Common myeloid progenitor, CD34-positive (primary cell): ENCODE data around the gene MFF.
A peak's percentile ranks its signal among the peaks of the same experiment; 100 is the strongest.

Source experiments
- CTCF ChIA-PET: fragments of 350-600 bp; sonication (Branson Sonifier 250); formaldehyde crosslinking; loops from one replicate; lab custom pipeline; 2021; ENCODE audit warnings: antibody characterized with exemption; lab: Charles Lee
- POLR2A ChIA-PET: fragments of 350-600 bp; sonication (Branson Sonifier 250); formaldehyde crosslinking; loops from one replicate; lab custom pipeline; 2021; ENCODE audit warnings: antibody characterized with exemption; lab: Charles Lee
- DNase-seq, 3 donors: peaks; one replicate each; pipeline versions ENCODE4 v3.0.0 to v3.0.0-alpha.2; 2013
- H3K27ac ChIP-seq, 2 experiments: 1 replicate in 1 of 2; 2 replicates in 1 of 2; pipeline ENCODE4 v1.7.0; 2013; ENCODE audit warnings: inconsistent platforms in 2 of 2, low read length in 2 of 2, mild to moderate bottlenecking in 2 of 2, low read depth in 1 of 2, moderate library complexity in 1 of 2; ENCODE audit not compliant: severe bottlenecking in 2 of 2, insufficient read depth in 1 of 2, poor library complexity in 1 of 2
- H3K27me3 ChIP-seq, 5 experiments: replicated peaks in 2 of 5; 1 replicate in 3 of 5; 2 replicates in 2 of 5; pipeline versions ENCODE4 v1.6.1 to v1.7.0; 2013; ENCODE audit warnings: low read length in 4 of 5, mild to moderate bottlenecking in 2 of 5, moderate library complexity in 2 of 5, inconsistent platforms in 1 of 5; ENCODE audit not compliant: insufficient read depth in 5 of 5, control insufficient read depth in 4 of 5
- H3K36me3 ChIP-seq, 4 experiments: 1 replicate in 2 of 4; 2 replicates in 2 of 4; pipeline versions ENCODE4 v1.6.1 to v1.7.0; 2013; ENCODE audit warnings: low read length in 3 of 4, control low read depth in 1 of 4, mild to moderate bottlenecking in 1 of 4; ENCODE audit not compliant: control insufficient read depth in 4 of 4, insufficient read depth in 4 of 4
- H3K4me1 ChIP-seq, 4 experiments: 1 replicate in 3 of 4; 2 replicates in 1 of 4; pipeline versions ENCODE4 v1.6.1 to v1.7.1; 2013; ENCODE audit warnings: low read length in 3 of 4, mild to moderate bottlenecking in 3 of 4, control low read depth in 1 of 4, inconsistent platforms in 1 of 4, moderate library complexity in 1 of 4; ENCODE audit not compliant: control insufficient read depth in 4 of 4, insufficient read depth in 4 of 4; ENCODE audit errors: control extremely low read depth in 1 of 4
- H3K4me3 ChIP-seq, 7 experiments: 1 replicate in 4 of 7; 2 replicates in 3 of 7; pipeline versions ENCODE4 v1.5.1 to v1.7.0; 2013; ENCODE audit warnings: mild to moderate bottlenecking in 7 of 7, low read length in 6 of 7, moderate library complexity in 6 of 7, inconsistent platforms in 2 of 7, low read depth in 2 of 7, control low read depth in 1 of 7; ENCODE audit not compliant: insufficient read depth in 4 of 7, control insufficient read depth in 1 of 7; ENCODE audit errors: extremely low read depth in 1 of 7
- H3K9me3 ChIP-seq, 5 experiments: 1 replicate in 4 of 5; 2 replicates in 1 of 5; pipeline versions ENCODE4 v1.6.1 to v1.7.1; 2013; ENCODE audit warnings: low read length in 4 of 5, mild to moderate bottlenecking in 2 of 5, inconsistent platforms in 1 of 5, low read depth in 1 of 5, moderate library complexity in 1 of 5; ENCODE audit not compliant: control insufficient read depth in 4 of 5, insufficient read depth in 2 of 5; ENCODE audit errors: control extremely low read depth in 1 of 5
- WGBS: methylation state at CpG from one replicate; pipeline ENCODE4 v1.1.5; 2013; ENCODE audit not compliant: insufficient coverage; 5-methylcytosine and 5-hydroxymethylcytosine counted together

Gene MFF

DNA sequence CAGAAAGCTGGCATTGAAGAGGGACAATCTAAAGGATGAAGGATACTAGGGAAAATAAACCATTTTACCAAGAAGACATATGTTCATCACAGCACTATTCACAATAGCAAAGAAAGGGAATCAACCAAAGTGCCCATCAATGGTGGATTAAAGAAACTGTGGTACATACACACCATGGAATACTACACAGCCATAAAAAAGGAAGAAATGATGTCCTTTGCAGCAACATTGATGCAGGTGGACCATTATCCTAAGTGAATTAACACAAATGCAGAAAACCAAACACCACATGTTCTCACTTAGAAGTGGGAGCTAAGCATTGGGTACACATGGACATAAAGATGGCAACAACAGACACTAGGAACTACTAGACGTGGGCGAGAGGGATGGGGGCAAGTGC lies 7.2 kb upstream of the MFF start:
- Histone ChIP-seq H3K4me1 (no peaks in the 10 kb centered on the region), H3K27ac (no peak overlapping the region), H3K36me3 (no peaks in the 10 kb centered on the region), H3K4me3 (no peak overlapping the region), H3K9me3 (peaks cover 0 to 5% (median 2%) of the 10 kb centered on the region in 5 experiments), H3K27me3 (no peaks in the 10 kb centered on the region)
- DNase-seq, result no peak
- WGBS, result 100% methylated on average over 1 of the region's 2 CpGs
- POLR2A ChIA-PET, result no interaction called here
- CTCF ChIA-PET, result no interaction called here

DNA sequence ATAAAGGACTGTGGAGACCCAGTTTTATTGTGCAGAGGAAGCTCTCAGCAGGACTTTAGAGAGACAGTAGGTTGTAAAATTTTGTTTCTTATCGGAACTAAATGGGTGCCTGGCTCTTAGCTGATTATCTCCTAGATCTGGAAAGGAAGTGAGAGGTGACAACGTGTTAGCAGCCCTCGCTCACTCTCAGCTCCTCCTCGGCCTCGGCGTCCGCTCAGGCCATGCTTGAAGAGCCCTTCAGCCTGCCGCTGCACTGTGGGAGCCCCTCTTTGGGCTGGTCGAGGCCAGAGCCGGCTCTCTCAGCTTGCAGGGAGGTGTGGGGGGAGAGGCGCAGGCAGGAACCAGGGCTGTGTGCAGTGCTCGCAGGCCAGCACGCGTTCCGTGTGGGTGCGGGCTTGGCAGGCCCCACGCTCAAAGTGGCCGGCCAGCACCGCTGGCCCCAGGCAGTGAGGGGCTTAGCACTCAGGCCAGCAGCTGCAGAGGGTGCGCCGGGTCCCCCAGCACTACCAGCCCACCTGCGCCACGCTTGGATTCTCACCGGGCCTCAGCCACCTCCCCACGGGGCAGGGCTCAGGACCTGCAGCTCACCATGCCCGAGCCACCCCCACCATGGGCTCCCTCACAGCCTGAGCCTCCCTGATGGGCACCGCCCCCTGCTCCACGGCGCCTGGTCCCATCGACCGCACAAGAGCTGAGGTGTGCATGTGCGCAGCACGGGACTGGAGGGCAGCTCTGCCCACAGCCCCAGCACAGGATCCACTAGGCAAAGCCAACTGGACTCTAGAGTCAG lies 4.6 kb upstream of the MFF start:
- H3K27me3 ChIP-seq, result no peaks in the 10 kb centered on the region
- ChIA-PET POLR2A (no interaction called here), CTCF (interaction anchor here (1.0 kb wide), 2 partner anchors 9 to 87 kb away, joined by 3 read pairs; no protein-coding TSS in a partner anchor)
- H3K36me3 ChIP-seq, result no peaks in the 10 kb centered on the region
- peaks cover 0 to 10% (median 6%) of the 10 kb centered on the region in 4 experiments for H3K4me1 ChIP-seq
- 95% methylated on average over 23 of the region's 33 CpGs for WGBS
- H3K27ac ChIP-seq, result no peak overlapping the region
- peak in 1 of 3 donors; percentile 4 for DNase-seq
- H3K4me3 ChIP-seq, result no peak overlapping the region
- peaks cover 0 to 5% (median 2%) of the 10 kb centered on the region in 5 experiments for H3K9me3 ChIP-seq

DNA sequence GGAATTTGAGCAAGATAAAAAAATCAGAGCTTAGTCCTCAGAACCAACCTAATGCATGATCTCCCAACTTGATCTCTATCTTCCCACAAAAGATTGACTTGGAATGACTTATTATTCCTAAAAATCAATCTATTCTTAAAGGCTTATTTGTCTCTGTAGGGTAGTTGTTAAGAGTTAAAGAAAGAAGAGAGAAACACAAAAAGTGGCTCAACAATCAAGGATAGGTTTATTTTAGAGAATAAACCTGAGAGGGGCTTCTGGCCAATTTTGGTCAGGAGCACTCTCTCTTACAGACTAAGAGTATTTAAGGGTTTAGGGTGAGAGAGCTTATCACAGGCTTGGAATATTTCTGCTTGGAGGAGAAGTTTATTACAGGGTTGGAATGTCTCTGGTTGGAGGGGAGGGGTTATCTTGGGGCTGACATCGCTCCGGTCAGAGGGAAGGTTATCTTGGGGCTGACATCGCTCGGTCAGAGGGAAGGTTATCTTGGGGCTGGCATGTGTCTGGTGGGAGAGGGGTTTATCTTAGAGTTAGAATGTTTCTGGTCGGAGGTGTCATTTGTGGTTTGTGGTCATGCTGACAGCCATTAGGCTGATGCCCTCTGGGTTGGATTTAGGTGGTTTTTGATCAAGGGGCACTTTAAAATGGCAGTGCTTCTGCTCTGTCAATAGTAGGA lies 2.4 kb upstream of the MFF start:
- Histone ChIP-seq H3K4me1 (peaks cover 0 to 27% (median 15%) of the 10 kb centered on the region in 4 experiments), H3K36me3 (no peaks in the 10 kb centered on the region), H3K27me3 (no peaks in the 10 kb centered on the region), H3K9me3 (peaks cover 0 to 5% (median 2%) of the 10 kb centered on the region in 5 experiments), H3K4me3 (no peak overlapping the region), H3K27ac (no peak overlapping the region)
- whole genome bisulfite sequencing, result 88% methylated on average over 5 of the region's 5 CpGs
- ChIA-PET CTCF (no interaction called here), POLR2A (no interaction called here)
- peak; percentile 22 to 57 (median 42) for DNase-seq

DNA sequence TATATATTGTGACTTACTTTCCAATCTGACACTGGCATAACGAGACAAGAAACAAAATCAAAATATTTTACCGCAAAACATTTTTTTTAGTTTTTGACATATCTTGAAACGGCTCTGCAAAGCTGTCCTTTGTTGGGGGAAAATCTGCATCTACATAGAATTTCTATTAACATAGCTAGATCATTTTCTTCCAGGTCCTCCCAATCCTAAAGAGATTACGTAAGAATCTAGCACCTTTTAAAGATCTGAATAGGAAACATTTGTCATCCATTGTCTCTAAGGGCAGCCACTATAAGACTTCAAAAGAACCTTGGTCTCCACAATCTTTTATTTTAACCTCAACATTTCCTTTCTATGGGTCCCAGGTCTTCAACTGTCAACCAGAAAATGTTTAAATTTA lies 1.2 kb upstream of the MFF start:
- peaks cover 0 to 27% (median 15%) of the 10 kb centered on the region in 4 experiments for H3K4me1 ChIP-seq
- POLR2A ChIA-PET, result no interaction called here
- CTCF ChIA-PET, result no interaction called here
- H3K27me3 ChIP-seq, result no peaks in the 10 kb centered on the region
- peaks cover 0 to 4% (median 2%) of the 10 kb centered on the region in 4 experiments for H3K36me3 ChIP-seq
- 93% methylated on average over 3 of the region's 4 CpGs for WGBS
- no peak overlapping the region for H3K4me3 ChIP-seq
- no peak overlapping the region for H3K27ac ChIP-seq
- H3K9me3 ChIP-seq, result peaks cover 0 to 5% (median 0%) of the 10 kb centered on the region in 5 experiments
- DNase-seq, result no peak

DNA sequence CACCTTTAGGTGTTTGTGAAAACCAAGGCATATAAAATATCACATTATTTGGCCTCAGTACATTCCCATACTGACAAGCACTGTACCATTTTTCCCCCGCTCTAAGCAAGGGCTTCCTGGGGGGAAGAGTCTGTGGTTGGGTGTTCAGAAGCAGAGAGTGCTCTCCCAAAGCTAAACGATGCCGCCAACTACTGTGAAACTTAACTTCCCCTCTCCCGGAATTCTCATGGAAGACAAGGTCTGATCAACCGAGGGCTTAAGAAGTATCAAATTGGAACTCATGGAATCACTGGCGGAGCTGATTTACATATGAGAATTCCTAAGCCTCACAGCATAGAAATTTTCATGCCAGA lies 433 bp upstream of the MFF start:
- Histone ChIP-seq H3K27me3 (no peaks in the 10 kb centered on the region), H3K27ac (peak overlapping the region in 1 of 2 experiments; percentile 89), H3K4me1 (peaks cover 0 to 27% (median 15%) of the 10 kb centered on the region in 4 experiments), H3K9me3 (peaks cover 0 to 5% (median 0%) of the 10 kb centered on the region in 5 experiments), H3K4me3 (peak overlapping the region; percentile 9 to 97 (median 82)), H3K36me3 (peaks cover 0 to 8% (median 3%) of the 10 kb centered on the region in 4 experiments)
- CTCF ChIA-PET, result no interaction called here
- no peak for DNase-seq
- POLR2A ChIA-PET, result no interaction called here
- 28% methylated on average over 2 of the region's 6 CpGs for WGBS

DNA sequence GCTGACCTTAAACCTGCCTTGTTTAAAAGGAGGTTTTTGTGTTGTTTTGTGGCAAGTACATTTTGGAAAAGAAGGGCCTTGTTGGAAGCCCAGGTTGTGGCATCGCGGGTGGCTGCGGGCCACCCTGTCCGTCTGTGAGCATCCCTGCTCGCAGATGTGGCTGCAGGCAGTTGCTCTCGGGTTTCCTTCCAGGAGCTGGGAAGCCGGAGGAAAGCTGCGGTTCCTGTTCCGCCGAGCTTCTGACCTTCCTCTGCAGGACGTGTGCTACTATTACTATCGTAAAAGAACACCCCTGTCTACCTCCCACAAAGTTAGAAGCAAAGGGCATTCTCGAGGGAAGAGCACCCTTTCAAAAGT lies 766 bp downstream of the MFF start:
- Histone ChIP-seq H3K4me3 (peak overlapping the region; percentile 79 to 97 (median 86)), H3K36me3 (peaks cover 0 to 14% (median 6%) of the 10 kb centered on the region in 4 experiments), H3K4me1 (peaks cover 0 to 27% (median 15%) of the 10 kb centered on the region in 4 experiments), H3K27me3 (no peaks in the 10 kb centered on the region), H3K27ac (peak overlapping the region; percentile 78 to 89), H3K9me3 (peaks cover 0 to 5% (median 0%) of the 10 kb centered on the region in 5 experiments)
- ChIA-PET CTCF (interaction anchor here (0.8 to 1.7 kb wide), 3 partner anchors 10 to 146 kb away, joined by 3 to 4 read pairs (median 3); partner anchors contain the start of gene AGFG1), POLR2A (no interaction called here)
- DNase-seq, result peak in 2 of 3 donors; percentile 5 to 31
- WGBS, result 0% methylated on average over 7 of the region's 13 CpGs
